Fibroblast of lung (primary cell): ENCODE data around the gene DVL1. TPM values are rescaled to one million over a fixed set of nuclear protein-coding genes. Genes with fewer than 3 reads are reported as not detected.

Experiments
- DNase-seq, 2 donors: peaks; one replicate each; pipeline versions ENCODE4 v3.0.0 to v3.0.0-alpha.2; 2010; ENCODE audit warnings: low read depth in 2 of 2
- H2AFZ ChIP-seq: 2 replicates; pipeline ENCODE4 v1.5.1; 2012; ENCODE audit warnings: low read length, control low read depth, inconsistent platforms
- H3K27ac ChIP-seq: 2 replicates; pipeline ENCODE4 v1.5.1; 2011; ENCODE audit warnings: low read length, control low read depth; ENCODE audit not compliant: insufficient read depth
- H3K27me3 ChIP-seq: 2 replicates; pipeline ENCODE4 v1.5.1; 2011; ENCODE audit warnings: mild to moderate bottlenecking, low read length; ENCODE audit not compliant: control insufficient read depth, insufficient read depth
- H3K36me3 ChIP-seq: 2 replicates; pipeline ENCODE4 v1.5.1; 2011; ENCODE audit warnings: low read length; ENCODE audit not compliant: control insufficient read depth, insufficient read depth
- H3K4me1 ChIP-seq: 2 replicates; pipeline ENCODE4 v1.5.1; 2011; ENCODE audit warnings: low read length; ENCODE audit not compliant: control insufficient read depth, insufficient read depth; ENCODE audit errors: extremely low read depth
- H3K4me2 ChIP-seq: 2 replicates; pipeline ENCODE4 v1.5.1; 2011; ENCODE audit warnings: low read length, control low read depth; ENCODE audit not compliant: insufficient read depth; ENCODE audit errors: extremely low read depth
- H3K4me3 ChIP-seq, 4 experiments: fragments of 200-600 bp in 1 of 4; sonication (generic) in 1 of 4; replicated peaks in 1 of 4; 2 replicates each; pipeline ENCODE4 v1.5.1; 2011 to 2016; ENCODE audit warnings: low read length in 4 of 4, low read depth in 3 of 4, mild to moderate bottlenecking in 3 of 4, control low read depth in 2 of 4, inconsistent platforms in 1 of 4, mixed read lengths in 1 of 4; ENCODE audit not compliant: insufficient read depth in 1 of 4; ENCODE audit errors: control extremely low read depth in 1 of 4
- H3K79me2 ChIP-seq: 2 replicates; pipeline ENCODE4 v1.5.1; 2012; ENCODE audit warnings: mild to moderate bottlenecking, low read length, inconsistent platforms; ENCODE audit not compliant: control insufficient read depth, insufficient read depth
- H3K9ac ChIP-seq: 2 replicates; pipeline ENCODE4 v1.5.1; 2011; ENCODE audit warnings: mild to moderate bottlenecking, low read length, control low read depth; ENCODE audit not compliant: insufficient read depth
- H3K9me3 ChIP-seq: 2 replicates; pipeline ENCODE4 v1.5.1; 2012; ENCODE audit warnings: low read depth, low read length; ENCODE audit not compliant: control insufficient read depth, insufficient read depth
- H4K20me1 ChIP-seq: 2 replicates; pipeline ENCODE4 v1.5.1; 2011; ENCODE audit warnings: low read length; ENCODE audit not compliant: control insufficient read depth, insufficient read depth; ENCODE audit errors: extremely low read depth
- CTCF ChIP-seq, 2 donors: IDR thresholded peaks in 1 of 2; conservative IDR thresholded peaks in 1 of 2; 1 replicate in 1 of 2; 2 replicates in 1 of 2; pipeline ENCODE4 v1.5.1; 2011 to 2012; ENCODE audit warnings: low read length in 2 of 2, control low read depth in 1 of 2, inconsistent platforms in 1 of 2, low read depth in 1 of 2, mild to moderate bottlenecking in 1 of 2
- EZH2 ChIP-seq: IDR thresholded peaks from 2 replicates; pipeline ENCODE4 v1.5.1; 2012; ENCODE audit warnings: low read length, control low read depth, mild to moderate bottlenecking; ENCODE audit errors: missing control alignments
- polyA plus RNA-seq, 2 donors: library from polyadenylated mRNA; depleted of rRNA in 1 of 2; stranded (reverse) in 1 of 2; unstranded in 1 of 2; fragments of >200 nt; gene quantifications; 2 replicates each; pipeline ENCODE4 v1.2.1, GENCODE V29; 2011 to 2012; ENCODE audit warnings: missing spikeins in 1 of 2
- total RNA-seq: library from RNA; depleted of rRNA; stranded (reverse); fragments of >200 nt; gene quantifications from 2 replicates; pipeline ENCODE4 v1.2.1, GENCODE V29; 2014

The DVL1 gene
- total and polyA plus RNA-seq, 2 donors (not counting 1 experiment from before 2014, with no cell fraction given): 9.1 to 107 TPM

GRCh38 chr1:1313500-1314236, 35.5 kb downstream of the DVL1 start:
- H2AFZ ChIP-seq: no peak overlapping the region
- H3K27ac ChIP-seq: no peak overlapping the region
- H3K4me2 ChIP-seq: no peak overlapping the region
- no peak for DNase-seq
- TF ChIP-seq CTCF (conservative IDR thresholded peaks at IDR 0.05 in 1 of 2, IDR thresholded peaks at IDR 0.05 in 1 of 2; ENCODE audit: low read depth in 1 of 2, low read length in 2 of 2): no peak
- no peaks in the 10 kb centered on the region for H4K20me1 ChIP-seq
- H3K9ac ChIP-seq: no peak overlapping the region
- no peak overlapping the region for H3K4me3 ChIP-seq
- no peaks in the 10 kb centered on the region for H3K9me3 ChIP-seq
- peaks cover 46% of the 10 kb centered on the region for H3K36me3 ChIP-seq
- H3K79me2 ChIP-seq: peaks cover 29% of the 10 kb centered on the region
- H3K4me1 ChIP-seq: peaks cover 12% of the 10 kb centered on the region
- H3K27me3 ChIP-seq: no peaks in the 10 kb centered on the region

- H3K9ac ChIP-seq: no peak overlapping the region
- DNase-seq: no peak
- H3K4me1 ChIP-seq: peaks cover 8% of the 10 kb centered on the region
- no peak overlapping the region for H3K4me3 ChIP-seq
- H3K79me2 ChIP-seq: peaks cover 29% of the 10 kb centered on the region
- H3K4me2 ChIP-seq: no peak overlapping the region
- TF ChIP-seq CTCF (conservative IDR thresholded peaks at IDR 0.05 in 1 of 2, IDR thresholded peaks at IDR 0.05 in 1 of 2; ENCODE audit: low read depth in 1 of 2, low read length in 2 of 2): no peak
- no peak for TF ChIP-seq EZH2
- H3K27me3 ChIP-seq: no peaks in the 10 kb centered on the region
- no peaks in the 10 kb centered on the region for H3K9me3 ChIP-seq
- H3K36me3 ChIP-seq: peaks cover 46% of the 10 kb centered on the region
- no peak overlapping the region for H3K27ac ChIP-seq
- no peaks in the 10 kb centered on the region for H4K20me1 ChIP-seq
- H2AFZ ChIP-seq: no peak overlapping the region
Observed at GRCh38 chr1:1312450-1313314, 36.5 kb downstream of the DVL1 start.
